Measurements from ENCODE around the gene RTKN. TPM values are rescaled to one million over a fixed set of nuclear protein-coding genes. Genes with fewer than 3 reads are reported as not detected.
A peak's percentile ranks its signal among the peaks of the same experiment; 100 is the strongest.

RTKN gene
- total and polyA plus RNA-seq, 2 of the 13 experiments (the other 11 are each of a cell fraction or from before 2014, with no cell fraction given): 159 to 166 TPM

- TF ChIP-seq ZNF496 (CRISPR knock-in tag; IDR thresholded peaks at IDR 0.05; ENCODE audit: insufficient replicate concordance): no peak
- TF ChIP-seq RBAK (CRISPR knock-in tag; IDR thresholded peaks at IDR 0.05): no peak
- no peak for TF ChIP-seq ZNF644 (CRISPR knock-in tag; IDR thresholded peaks at IDR 0.05; ENCODE audit: low read depth)
- TF ChIP-seq ZSCAN29 (CRISPR knock-in tag; conservative IDR thresholded peaks at IDR 0.05): 0 out of 2 replicates have a peak, but pooled peaks have one; percentile 42
- peak; percentile 43 for TF ChIP-seq ATF3 (CRISPR knock-in tag; IDR thresholded peaks at IDR 0.05)
- TF ChIP-seq, protein P1, sequence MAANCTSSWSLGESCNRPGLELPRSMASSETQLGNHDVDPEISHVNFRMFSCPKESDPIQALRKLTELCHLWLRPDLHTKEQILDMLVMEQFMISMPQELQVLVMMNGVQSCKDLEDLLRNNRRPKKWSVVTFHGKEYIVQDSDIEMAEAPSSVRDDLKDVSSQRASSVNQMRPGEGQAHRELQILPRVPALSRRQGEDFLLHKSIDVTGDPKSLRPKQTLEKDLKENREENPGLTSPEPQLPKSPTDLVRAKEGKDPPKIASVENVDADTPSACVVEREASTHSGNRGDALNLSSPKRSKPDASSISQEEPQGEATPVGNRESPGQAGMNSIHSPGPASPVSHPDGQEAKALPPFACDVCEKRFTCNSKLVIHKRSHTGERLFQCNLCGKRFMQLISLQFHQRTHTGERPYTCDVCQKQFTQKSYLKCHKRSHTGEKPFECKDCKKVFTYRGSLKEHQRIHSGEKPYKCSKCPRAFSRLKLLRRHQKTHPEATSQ (CRISPR knock-in tag; IDR thresholded peaks at IDR 0.05; ENCODE audit: borderline replicate concordance): peak; percentile 61
- 0 out of 2 replicates have a peak, but pooled peaks have one; percentile 55 for TF ChIP-seq ZFP36L2 (CRISPR knock-in tag; IDR thresholded peaks at IDR 0.05)
- TF ChIP-seq PITX1 (CRISPR knock-in tag; IDR thresholded peaks at IDR 0.05): peak; percentile 86
- TF ChIP-seq U2AF2 (IDR thresholded peaks at IDR 0.05; ENCODE audit: low read depth, low read length): no peak
- TF ChIP-seq ZNF839 (CRISPR knock-in tag; IDR thresholded peaks at IDR 0.05; ENCODE audit: borderline replicate concordance): peak; percentile 96; the same call in 1 of the 2 replicates
- no peak for TF ChIP-seq CC2D1A (CRISPR knock-in tag; IDR thresholded peaks at IDR 0.05)
- TF ChIP-seq THAP11 (CRISPR knock-in tag; IDR thresholded peaks at IDR 0.05): peak; percentile 98
- TF ChIP-seq ZNF710 (CRISPR knock-in tag; IDR thresholded peaks at IDR 0.05; ENCODE audit: borderline replicate concordance): peak; percentile 31
- TF ChIP-seq, protein P2, sequence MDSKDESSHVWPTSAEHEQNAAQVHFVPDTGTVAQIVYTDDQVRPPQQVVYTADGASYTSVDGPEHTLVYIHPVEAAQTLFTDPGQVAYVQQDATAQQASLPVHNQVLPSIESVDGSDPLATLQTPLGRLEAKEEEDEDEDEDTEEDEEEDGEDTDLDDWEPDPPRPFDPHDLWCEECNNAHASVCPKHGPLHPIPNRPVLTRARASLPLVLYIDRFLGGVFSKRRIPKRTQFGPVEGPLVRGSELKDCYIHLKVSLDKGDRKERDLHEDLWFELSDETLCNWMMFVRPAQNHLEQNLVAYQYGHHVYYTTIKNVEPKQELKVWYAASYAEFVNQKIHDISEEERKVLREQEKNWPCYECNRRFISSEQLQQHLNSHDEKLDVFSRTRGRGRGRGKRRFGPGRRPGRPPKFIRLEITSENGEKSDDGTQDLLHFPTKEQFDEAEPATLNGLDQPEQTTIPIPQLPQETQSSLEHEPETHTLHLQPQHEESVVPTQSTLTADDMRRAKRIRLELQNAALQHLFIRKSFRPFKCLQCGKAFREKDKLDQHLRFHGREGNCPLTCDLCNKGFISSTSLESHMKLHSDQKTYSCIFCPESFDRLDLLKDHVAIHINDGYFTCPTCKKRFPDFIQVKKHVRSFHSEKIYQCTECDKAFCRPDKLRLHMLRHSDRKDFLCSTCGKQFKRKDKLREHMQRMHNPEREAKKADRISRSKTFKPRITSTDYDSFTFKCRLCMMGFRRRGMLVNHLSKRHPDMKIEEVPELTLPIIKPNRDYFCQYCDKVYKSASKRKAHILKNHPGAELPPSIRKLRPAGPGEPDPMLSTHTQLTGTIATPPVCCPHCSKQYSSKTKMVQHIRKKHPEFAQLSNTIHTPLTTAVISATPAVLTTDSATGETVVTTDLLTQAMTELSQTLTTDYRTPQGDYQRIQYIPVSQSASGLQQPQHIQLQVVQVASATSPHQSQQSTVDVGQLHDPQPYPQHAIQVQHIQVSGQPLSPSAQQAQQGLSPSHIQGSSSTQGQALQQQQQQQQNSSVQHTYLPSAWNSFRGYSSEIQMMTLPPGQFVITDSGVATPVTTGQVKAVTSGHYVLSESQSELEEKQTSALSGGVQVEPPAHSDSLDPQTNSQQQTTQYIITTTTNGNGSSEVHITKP (CRISPR knock-in tag; IDR thresholded peaks at IDR 0.05; ENCODE audit: low read depth): peak; percentile 71; the same call in 1 of the 2 replicates
- no peak for TF ChIP-seq ZNF570 (CRISPR knock-in tag; IDR thresholded peaks at IDR 0.05; ENCODE audit: borderline replicate concordance)
- no peak for TF ChIP-seq RNF2 (conservative IDR thresholded peaks at IDR 0.05; ENCODE audit: low read depth)
- TF ChIP-seq ZNF777 (CRISPR knock-in tag; IDR thresholded peaks at IDR 0.05): no peak; the same call in 1 of the 2 replicates
- peak; percentile 48; the same call in 1 of the 2 replicates for TF ChIP-seq ZSCAN31 (CRISPR knock-in tag; IDR thresholded peaks at IDR 0.05; ENCODE audit: low read depth)
- no peak for TF ChIP-seq PAF1 (CRISPR knock-in tag; IDR thresholded peaks at IDR 0.05)
- TF ChIP-seq AGO1 (IDR thresholded peaks at IDR 0.05; ENCODE audit: low read depth, low read length, poor library complexity, severe bottlenecking): peak; percentile 44
- no peak for TF ChIP-seq ZNF12 (CRISPR knock-in tag; IDR thresholded peaks at IDR 0.05)
- peak; percentile 84 for TF ChIP-seq ZMYM4 (CRISPR knock-in tag; IDR thresholded peaks at IDR 0.05)
Observed at GRCh38 chr2:74482801-74483674, 41.3 kb upstream of the RTKN start, which contains the start of the genes CCDC142 and TTC31 (continued).
